Measurements from ENCODE around the gene ATXN1. TPM values are rescaled to one million over a fixed set of nuclear protein-coding genes. Genes with fewer than 3 reads are reported as not detected.
"Not testable (repeated sequence)": the region's sequence is repeated elsewhere in the genome, so short reads cannot be mapped to it uniquely, and the experiment has no call there.

Gene ATXN1
- total RNA-seq, 4 donors from 2014 or later = 16.3 to 52.2 (median 25.7) TPM

- 88 to 90% methylated on average over 4 of the region's 4 CpGs for WGBS, 2 donors
- DNase-seq (ENCODE audit: low spot score in 2 of 2) = no peak
- intact Hi-C loops (cut with DNase I; ENCODE audit: low total_unique reads) = no loop called here
- TF ChIP-seq CTCF (IDR thresholded peaks at IDR 0.05) = no peak
- no peak for TF ChIP-seq POLR2A (IDR thresholded peaks at IDR 0.05)
- H3K4me3 ChIP-seq (ENCODE audit: low read depth, poor library complexity, severe bottlenecking) = no peak overlapping the region
Measured at GRCh38 chr6:16623731-16624130, 137.5 kb downstream of the ATXN1 start.

GRCh38 chr6:16623029-16623653 is 138.1 kb downstream of the ATXN1 start:
- no peak for TF ChIP-seq POLR2A (IDR thresholded peaks at IDR 0.05)
- no peak for TF ChIP-seq CTCF (IDR thresholded peaks at IDR 0.05)
- WGBS, 2 donors = 64 to 77% methylated on average over 3 of the region's 3 CpGs
- intact Hi-C loops (cut with DNase I; ENCODE audit: low total_unique reads) = no loop called here

GRCh38 chr6:16622193-16622592 is 139.1 kb downstream of the ATXN1 start:
- intact Hi-C loops (cut with DNase I; ENCODE audit: low total_unique reads) = no loop called here
- no peak overlapping the region for H3K4me3 ChIP-seq (ENCODE audit: low read depth, poor library complexity, severe bottlenecking)
- 83 to 90% methylated on average over 5 of the region's 5 CpGs for WGBS, 2 donors
- TF ChIP-seq POLR2A (IDR thresholded peaks at IDR 0.05) (no peak), CTCF (IDR thresholded peaks at IDR 0.05) (no peak)
- no peak for DNase-seq (ENCODE audit: low spot score in 2 of 2)

More at GRCh38 chr6:16623029-16623653, 138.1 kb downstream of the ATXN1 start:
- no peak for DNase-seq (ENCODE audit: low spot score in 2 of 2)
- no peak overlapping the region for H3K4me3 ChIP-seq (ENCODE audit: low read depth, poor library complexity, severe bottlenecking)

- WGBS, 2 donors = 70 to 75% methylated on average over 6 of the region's 6 CpGs
Measured at GRCh38 chr6:16621002-16621401, 140.3 kb downstream of the ATXN1 start.

GRCh38 chr6:16619777-16620176 is 141.5 kb downstream of the ATXN1 start:
- TF ChIP-seq CTCF (IDR thresholded peaks at IDR 0.05) (no peak), POLR2A (IDR thresholded peaks at IDR 0.05) (no peak)
- intact Hi-C loops (cut with DNase I; ENCODE audit: low total_unique reads) = no loop called here
- no peak overlapping the region for H3K4me3 ChIP-seq (ENCODE audit: low read depth, poor library complexity, severe bottlenecking)
- no peak for DNase-seq (ENCODE audit: low spot score in 2 of 2)
- 89 to 93% methylated on average over 2 of the region's 2 CpGs for WGBS, 2 donors

More at GRCh38 chr6:16621002-16621401, 140.3 kb downstream of the ATXN1 start:
- TF ChIP-seq CTCF (IDR thresholded peaks at IDR 0.05) = no peak
- no peak for TF ChIP-seq POLR2A (IDR thresholded peaks at IDR 0.05)
- intact Hi-C loops (cut with DNase I; ENCODE audit: low total_unique reads) = no loop called here
- H3K4me3 ChIP-seq (ENCODE audit: low read depth, poor library complexity, severe bottlenecking) = no peak overlapping the region
- no peak for DNase-seq (ENCODE audit: low spot score in 2 of 2)

GRCh38 chr6:16618962-16619361 is 142.3 kb downstream of the ATXN1 start:
- no peak overlapping the region for H3K4me3 ChIP-seq (ENCODE audit: low read depth, poor library complexity, severe bottlenecking)
- intact Hi-C loops (cut with DNase I; ENCODE audit: low total_unique reads) = no loop called here
- 44 to 50% methylated on average over 2 of the region's 2 CpGs for WGBS, 2 donors
- DNase-seq (ENCODE audit: low spot score in 2 of 2) = no peak
- TF ChIP-seq CTCF (IDR thresholded peaks at IDR 0.05) (no peak), POLR2A (IDR thresholded peaks at IDR 0.05) (no peak)

- DNase-seq (ENCODE audit: low spot score in 2 of 2); H3K4me3 ChIP-seq (ENCODE audit: low read depth, poor library complexity, severe bottlenecking); intact Hi-C loops (cut with DNase I; ENCODE audit: low total_unique reads): not testable (repeated sequence)
- WGBS, 2 donors = 90 to 98% methylated on average over 4 of the region's 6 CpGs
Measured at GRCh38 chr6:16615215-16615614, 146.0 kb downstream of the ATXN1 start.

- 93 to 96% methylated on average over 3 of the region's 3 CpGs for WGBS, 2 donors
- DNase-seq (ENCODE audit: low spot score in 2 of 2); H3K4me3 ChIP-seq (ENCODE audit: low read depth, poor library complexity, severe bottlenecking); intact Hi-C loops (cut with DNase I; ENCODE audit: low total_unique reads): not testable (repeated sequence)
Measured at GRCh38 chr6:16614143-16614542, 147.1 kb downstream of the ATXN1 start.

- intact Hi-C loops (cut with DNase I; ENCODE audit: low total_unique reads); DNase-seq (ENCODE audit: low spot score in 2 of 2); H3K4me3 ChIP-seq (ENCODE audit: low read depth, poor library complexity, severe bottlenecking): not testable (repeated sequence)
- 97 to 98% methylated on average over 2 of the region's 2 CpGs for WGBS, 2 donors
Measured at GRCh38 chr6:16613504-16613903, 147.8 kb downstream of the ATXN1 start.

Measured in lower leg skin (tissue), 4 donors.